Measurements from ENCODE around the gene GFY.
A peak's percentile ranks its signal among the peaks of the same experiment; 100 is the strongest.
"Not testable (repeated sequence)": the region's sequence is repeated elsewhere in the genome, so short reads cannot be mapped to it uniquely, and the experiment has no call there.

GFY gene

DNA sequence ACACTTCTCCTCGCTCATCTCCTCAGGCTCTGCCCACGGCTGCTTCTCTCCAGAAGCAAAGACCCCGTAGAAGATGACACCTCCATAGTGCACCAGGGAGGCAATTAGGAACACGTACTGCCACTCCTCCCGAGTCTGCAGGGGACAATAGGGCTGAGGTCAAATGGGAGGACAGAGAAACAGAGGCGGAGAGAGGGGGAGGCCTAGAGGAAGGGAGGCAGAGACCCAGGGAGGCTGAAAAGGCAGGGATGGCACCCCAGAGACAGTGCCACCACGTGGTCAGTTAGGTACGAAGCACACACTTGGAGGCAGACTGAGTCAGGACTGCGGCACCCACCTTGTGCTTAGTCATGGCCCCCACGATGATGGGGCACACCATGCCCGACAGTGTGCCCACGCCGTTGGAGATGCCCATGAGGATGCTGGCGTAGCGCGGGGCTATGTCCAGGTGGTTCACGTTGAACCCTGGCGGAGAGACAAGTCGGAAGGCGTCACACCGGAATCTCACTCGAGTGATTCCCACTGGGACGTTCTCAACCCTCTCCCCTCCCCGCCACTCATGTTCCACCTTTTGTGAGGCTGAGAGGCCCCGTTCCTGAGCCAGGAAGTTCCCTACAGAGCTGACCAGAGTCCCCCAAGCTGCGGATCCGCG, 5.6 kb downstream of the GFY start:
- peak in 1 of 2 experiments; percentile 32 for DNase-seq

DNA sequence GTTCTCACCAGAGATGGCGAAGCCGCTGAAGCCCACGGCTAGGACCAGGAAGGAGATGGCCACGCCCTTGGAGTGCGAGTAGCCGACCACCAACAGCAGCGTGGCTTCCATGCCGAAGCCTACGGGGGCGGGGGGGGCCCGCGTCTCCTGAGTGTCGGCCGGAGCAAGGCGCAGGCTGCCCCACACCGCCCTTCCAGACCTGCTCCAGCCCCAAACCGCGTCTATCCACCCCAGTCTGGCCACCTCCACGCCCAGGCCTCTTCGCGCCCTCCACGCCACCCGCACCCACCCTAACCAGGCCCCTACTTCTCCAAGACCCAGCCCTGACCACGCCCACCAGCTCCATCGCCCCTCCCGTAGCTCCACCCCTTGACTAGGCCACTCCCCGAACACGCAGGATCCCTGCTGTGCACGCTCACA, 6.2 kb downstream of the GFY start:
- DNase-seq, result no peak

DNA sequence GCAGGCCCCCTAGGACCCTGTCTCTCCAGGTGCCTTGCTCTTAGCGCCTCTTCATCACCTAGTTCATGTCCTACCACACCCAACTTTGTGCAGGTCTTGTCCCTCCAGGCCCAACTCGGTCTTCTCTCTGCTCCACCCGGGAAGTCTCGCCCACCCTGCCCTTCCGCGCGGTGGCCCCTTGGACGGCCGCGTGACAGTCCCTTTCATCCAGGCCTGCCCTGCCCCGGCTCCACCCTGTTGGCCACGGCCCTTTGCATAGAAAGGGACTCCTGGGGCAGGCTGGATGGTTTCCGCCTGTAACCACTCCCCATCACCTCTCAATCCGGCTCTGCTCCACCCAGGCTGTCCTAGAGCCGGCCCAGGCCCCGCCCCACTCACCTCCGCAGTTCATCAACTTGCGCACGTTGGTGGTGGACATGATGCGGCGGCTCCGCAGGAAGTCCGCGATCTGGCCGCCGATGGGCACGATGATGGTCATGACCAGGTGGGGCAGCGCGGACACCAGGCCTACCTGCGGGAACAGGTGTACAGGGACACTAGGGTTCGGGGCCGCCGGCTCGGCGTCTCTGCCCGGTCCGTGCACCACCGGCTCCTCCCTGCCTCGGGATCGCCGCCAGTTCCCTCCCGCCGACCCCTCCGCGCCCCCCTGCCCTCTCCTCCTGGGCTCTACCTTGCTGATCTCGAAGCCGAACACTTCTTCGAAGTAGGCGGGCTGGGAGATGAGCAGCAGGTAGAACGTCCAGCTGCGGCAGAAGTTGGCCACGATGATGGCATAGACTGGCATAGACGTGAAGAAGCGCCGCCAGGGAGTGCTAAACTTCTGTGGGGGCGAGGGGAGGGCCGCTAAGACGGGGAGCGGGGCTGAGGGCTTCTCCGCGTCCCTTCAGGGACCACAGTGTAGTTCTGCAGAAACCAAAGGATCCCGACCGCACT, 7.2 kb downstream of the GFY start:
- DNase-seq, result no peak

DNA sequence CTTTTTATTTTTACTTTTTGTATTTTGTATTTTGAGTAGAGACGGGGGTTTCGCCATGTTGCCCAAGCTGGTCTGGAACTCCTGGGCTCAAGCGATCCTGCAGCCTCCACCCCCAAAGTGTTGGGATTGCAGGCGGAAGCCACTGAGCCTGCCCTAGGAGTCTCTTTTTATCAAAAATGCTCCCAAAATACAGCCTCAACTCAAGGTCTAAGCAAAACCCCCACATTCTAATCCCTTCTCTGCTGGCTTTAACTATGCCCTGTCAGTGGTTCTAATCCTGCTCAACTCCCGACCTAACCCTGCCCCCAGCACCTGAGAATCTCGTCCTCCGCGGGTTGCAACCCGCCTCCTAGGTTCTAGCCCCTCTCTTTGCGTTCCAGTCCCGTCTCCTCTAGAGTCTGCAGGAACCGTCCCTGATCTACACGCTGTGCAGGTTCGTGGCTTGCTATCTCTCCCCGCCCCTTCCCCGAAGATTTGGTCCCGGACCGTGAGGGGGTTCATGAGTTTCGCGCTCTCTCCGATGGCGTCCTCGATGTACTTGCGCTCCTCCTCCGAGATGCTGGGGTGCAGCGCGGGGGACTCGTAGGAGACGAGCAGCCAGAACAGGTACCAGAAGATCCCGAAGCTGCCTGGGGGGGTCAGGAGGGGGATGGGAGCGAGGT, 8.2 kb downstream of the GFY start:
- no peak for DNase-seq

DNA sequence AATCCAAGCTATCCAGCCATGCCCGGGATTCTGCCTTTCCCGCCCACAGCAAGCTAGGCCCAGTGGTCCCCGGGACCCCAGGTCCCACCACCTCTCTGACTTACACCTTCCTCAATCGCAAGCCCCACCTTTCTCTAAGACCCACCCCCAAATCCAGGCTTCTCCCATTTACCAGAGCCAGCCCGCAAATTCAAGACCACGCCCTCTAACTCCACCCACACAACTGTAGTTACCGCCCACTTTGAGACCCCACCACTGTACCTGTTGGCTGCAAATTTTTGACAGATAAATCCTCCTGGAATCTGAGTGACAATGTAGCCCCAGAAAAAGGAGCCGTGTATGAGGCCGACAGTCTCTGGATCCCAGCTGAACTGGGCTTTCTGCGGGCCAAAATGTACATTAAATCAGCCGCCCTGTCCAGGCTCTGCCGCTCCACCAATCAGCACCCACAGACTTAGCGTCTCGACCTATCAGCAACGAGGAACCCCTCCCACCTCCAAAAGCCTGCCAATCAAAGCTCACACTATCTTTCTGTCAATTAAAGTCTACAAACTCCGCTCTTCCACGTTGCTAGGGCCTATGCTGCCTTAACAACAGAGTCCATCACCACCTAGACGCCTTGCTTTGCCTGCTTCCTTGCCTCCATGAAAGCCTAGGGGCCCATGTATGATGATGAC, 9.9 kb downstream of the GFY start:
- DNase-seq, result no peak

DNA sequence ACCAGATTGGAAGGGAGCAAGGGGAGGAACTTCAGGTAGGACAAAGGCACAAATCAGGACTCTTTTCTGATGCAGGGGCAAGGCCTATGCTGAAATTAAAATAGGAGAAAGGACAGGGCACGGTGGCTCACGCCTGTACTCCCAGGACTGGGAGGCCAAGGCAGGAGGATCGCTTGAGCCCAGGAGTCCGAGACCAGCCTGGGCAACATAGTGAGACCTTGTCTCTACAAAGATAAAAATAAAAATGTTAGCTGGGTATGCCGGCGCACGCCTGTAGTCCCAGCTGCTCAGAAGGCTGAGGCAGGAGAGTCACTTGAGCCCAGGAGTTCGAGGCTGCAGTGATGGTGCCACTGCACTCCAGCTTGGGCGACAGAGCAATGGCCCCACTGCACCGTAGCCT, 10.5 kb downstream of the GFY start:
- no peak for DNase-seq

DNA sequence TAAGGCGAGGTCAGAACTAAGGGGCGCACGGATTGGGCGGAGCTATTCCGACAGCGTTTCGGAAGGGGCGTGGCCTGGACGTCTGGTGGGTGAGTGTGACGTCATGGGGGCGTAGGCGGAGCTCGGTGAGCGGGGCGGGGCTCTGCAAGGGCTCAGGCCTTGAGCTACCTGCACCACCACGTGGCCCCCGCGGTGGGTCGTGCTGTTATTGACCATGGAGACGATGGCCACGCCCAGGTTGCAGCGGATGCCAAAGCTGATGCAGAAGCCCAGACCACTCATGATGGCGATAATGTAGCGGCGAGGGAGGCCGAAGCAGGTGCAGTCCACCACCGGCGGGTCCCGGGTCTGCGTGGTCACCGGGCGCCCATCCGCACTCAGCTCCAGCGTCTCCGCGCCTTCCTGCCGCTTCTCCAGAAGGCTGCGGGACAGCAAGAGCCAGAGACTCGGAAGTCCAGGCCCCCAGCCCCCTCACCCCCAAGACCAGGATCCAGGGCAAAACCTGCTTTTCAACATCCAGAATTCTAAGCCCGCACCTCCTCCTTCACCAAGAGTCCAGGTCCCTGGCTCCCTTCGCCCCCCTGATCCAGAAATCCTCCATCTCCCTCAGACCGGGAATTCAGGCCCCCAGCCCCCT, 11.3 kb downstream of the GFY start:
- peak; percentile 35 to 48 for DNase-seq

DNA sequence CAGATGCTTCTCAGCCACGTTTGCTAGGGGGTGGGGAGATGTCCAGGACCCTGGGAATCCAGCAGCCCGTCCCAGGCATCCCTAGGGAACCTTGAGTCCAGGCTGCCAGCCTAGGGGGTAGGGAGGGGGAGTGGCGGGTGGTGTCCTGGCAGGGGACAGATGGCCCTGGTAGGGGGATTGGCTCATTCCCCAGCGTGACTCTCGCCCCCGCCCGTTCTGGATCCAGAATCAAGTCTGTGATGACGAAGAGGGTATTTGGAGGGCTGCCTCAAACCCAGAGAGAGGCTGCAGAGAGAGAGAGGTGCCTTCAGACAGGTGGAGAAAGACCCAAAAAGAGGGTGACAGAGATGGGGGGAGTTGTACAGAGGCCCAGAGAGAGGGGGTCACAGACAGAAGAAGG, 12.0 kb downstream of the GFY start:
- DNase-seq, result no peak

DNA sequence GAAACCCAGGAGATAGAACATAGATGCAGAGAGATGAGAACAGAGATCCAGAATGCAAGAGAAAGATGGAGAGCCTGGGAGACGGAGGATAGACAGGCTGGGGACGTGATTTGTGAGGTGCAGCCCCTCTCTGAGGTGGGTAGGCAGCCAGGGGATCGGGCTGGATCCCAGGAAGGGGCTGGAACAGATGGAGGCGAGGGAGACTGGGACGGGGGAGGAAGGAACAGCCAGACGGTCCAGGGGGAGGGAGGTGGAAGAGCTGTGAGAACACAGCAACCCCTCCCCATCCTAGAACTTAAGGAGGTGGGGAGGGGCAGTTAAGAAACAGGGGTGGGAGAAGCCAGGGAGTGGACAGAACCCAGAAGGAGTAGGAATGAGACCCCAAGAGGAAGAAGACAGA, 13.1 kb downstream of the GFY start:
- DNase-seq, result no peak

DNA sequence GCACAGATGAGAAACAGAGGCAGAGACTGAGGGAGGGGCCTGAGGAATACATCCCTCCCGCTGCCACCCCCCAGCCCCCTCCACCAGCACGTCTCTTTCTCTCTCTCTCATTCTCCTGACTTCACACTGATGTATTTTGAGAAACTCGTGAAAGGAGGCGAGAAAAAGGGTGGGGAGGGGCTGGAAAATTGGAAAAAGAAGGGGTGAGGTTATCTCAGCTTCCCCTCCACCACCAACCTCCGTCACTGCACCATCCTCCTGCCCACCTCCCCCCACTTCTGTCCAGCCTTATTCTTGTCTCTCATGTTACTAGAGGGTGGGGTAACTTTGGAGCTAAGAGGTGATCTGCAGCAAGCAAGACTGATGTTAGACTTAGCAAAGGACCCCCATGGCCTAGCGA, 14.6 kb downstream of the GFY start:
- no peak for DNase-seq

DNA sequence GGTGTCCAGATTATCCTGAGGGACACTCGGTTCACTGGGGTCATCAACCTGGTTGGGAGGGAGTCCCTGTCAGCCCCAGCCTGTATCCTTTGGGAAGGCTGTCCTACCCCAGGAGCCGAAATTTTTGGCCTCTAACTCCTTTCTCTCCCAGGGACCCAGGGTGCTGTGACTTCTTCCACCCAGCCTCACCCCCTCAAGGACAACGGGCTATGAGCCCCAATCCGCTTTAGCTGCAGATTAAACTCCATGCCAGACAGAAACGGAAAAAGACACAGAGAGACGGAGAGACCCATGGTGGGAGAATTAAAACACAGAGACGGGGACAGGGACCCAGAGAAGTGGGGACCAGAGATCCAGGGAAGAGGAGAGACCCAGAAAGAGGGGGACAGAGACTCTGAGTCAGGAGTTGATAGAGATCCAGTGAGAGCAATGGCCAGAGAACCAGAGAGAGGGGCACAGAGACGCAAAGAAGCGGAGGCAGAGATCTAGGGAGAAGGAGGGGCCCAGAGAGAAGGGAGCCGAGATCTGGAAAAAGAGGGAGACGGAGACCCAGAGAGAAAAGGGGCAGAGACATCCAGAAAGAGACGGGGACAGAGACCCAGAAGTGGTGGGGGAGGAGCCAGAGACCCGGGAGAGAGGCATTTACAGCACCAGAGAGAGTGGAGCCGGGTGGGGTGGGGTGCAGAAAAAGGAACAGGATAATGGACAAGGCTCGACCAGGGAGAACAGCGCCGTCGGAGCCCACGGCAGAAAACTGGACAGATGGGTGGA, 15.4 kb downstream of the GFY start:
- DNase-seq, result no peak

DNA sequence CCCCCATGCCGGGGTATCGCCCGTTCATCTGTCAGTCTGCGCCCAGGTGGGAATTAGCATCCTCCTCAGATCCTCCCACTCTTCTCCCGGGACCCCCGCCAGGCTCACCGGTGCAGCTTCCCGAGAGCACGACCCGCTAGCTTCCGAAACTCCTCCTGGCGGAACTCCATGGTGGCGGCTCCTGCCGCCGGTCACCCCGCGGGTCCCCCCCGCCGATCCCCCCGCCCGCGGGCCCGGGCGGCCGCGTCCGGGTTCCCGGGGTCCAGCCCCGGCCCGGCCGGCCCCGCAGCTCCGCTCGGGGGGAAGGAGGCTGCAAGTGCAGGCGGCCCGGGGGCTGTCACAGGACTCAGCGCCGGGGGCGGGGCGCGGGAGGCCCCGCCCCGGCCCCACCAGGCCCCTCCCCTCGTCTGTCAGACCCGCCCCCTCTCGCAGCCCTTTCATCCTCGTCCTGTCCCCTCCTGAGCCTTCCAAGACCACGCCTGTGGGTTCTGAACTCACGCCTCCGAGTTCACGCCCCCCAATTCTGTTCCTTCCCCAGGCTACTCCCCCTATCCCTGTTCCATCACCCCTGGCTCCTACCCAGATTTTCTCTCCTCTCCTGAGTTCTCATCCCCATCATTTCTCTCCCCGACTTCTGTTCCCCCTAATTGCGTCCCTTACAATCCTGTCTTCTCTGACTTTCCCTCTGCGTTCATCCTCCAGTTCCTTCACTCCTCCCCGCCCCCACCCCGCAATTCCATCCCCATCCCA, 16.2 kb downstream of the GFY start, which contains the start of gene SLC17A7:
TSS of gene SLC17A7 (minus strand) at position 318 of the 750 bp plus-strand sequence. CDS start at position 170, 148 bp downstream.
- no peak for DNase-seq

DNA sequence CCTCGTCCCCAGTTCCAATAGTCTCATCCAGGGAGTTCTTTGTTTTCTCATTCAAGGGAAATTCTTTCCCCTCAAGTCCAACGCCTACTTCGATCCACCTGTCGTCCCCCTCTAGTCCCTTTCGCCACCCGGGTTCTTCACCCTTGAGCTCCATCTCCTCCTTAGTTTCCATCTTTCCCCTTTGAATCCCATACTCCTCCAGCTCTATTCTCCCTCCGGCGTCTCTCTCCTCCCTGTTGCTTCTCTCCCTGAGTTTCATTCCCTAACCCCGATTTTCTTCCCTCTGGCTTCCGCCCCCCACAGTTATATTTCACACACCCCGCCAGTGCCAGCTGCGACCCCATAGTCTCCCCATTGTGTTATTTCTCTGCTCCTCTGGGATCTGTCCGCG, 16.8 kb downstream of the GFY start:
- DNase-seq, result no peak

DNA sequence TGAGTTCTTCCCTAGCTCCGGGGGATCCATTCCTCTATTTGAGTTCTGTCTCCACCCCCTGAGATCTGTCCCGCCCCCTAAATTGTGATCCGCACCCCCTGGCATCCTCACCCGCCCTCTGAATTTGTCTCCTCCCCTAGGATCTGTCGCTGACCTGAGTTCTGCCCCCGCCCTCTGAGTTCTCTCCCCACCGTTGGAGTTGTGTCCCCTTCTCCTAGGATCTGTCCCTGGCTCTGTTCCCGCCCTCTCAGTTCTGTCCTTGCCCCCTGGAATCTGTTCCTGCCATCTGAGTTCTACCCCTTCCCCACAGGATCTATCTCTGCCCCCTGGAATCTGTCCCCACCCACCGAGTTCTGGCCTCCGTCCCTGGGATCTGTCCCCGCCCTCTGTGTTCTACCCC, 17.2 kb downstream of the GFY start:
- no peak for DNase-seq

DNA sequence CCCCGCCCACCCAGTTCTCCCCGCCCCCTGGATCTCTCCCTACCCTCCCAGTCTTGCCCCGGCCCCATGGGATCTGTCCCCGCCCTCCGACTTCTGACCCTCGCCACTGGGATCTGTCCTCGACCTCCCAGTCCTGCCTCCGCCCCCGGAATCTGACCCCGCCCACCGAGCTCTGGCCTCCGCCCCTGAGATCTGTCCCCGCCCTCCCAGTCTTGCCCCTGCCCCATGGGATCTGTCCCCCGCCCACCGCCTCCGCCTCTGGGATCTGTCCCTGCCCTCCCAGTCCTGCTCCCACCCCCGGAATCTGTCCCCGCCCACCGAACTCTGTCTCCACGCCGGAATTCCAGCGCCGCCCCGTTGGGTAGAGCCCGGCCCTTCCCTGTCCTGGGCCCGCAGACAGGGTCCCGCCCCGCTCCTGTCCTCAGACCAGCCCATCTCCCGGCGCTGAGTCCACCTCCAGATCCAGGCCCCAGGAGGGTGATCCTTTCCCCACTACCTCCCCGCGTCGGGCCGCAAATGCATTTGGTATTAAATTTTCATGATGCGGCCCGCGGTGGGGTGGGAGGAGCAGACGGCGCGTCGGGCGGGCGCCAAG, 17.7 kb downstream of the GFY start:
- peak; percentile 24 to 40 for DNase-seq

DNA sequence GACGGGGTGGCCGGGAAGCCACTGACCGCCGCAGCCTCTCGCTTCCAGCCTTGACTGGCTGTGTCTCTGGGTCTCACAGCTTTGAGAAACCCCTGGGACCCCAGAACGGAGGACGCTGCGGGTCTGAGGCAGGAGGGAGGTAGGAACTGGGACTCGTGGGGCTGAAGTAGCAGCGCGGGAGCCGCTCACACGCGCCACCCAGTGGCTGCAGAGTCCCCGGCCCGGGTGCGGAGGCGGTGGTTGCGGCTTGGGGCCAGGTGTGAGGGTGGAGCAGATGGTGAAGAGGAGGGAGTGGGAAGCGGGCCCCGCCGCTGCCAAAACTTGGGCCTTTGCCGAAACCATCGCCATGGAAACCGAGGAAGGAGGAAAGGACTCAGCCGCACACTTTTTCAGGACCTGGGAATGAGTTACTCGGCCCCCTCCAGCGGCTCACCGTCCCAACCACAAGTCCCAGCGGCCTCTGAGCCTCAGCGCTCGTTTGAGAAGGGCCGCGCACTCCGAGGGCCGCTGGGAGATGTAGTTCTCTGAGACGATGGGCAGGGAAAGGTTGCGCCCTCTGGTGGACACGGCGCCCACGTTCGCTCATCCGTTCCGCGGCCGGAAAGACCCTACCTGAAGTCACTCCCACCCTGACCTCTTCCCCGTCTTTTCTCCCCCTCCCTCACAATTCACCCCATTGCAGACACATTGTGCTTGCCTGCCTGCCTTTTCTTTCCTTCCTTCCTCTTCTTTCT, 18.3 kb downstream of the GFY start:
- peak; percentile 90 for DNase-seq

DNA sequence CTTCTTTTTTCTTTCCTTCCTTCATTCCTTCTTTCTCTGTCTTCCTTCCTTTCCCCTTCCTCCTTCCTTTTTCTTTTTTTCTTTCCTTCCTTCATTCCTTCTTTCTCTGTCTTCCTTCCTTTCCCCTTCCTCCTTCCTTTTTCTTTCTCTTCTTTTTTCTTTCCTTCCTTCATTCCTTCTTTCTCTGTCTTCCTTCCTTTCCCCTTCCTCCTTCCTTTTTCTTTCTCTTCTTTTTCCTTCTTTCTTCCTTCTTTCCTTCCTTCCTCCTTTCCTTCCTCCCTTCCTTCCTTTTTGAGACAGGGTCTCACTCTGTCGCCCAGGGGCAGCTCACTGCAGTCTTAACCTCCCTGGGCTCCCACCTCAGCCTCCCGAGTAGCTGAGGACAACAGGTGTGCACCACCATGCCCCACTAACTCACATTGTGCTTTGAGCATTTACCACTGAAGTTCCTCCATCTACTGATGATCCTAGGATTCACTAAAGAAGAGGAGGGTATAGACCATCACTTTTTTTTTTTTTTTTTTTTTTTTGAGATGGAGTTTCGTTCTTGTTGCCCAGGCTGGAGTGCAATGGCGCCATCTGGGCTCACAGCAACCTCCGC, 19.0 kb downstream of the GFY start:
- not testable (repeated sequence) for DNase-seq

DNA sequence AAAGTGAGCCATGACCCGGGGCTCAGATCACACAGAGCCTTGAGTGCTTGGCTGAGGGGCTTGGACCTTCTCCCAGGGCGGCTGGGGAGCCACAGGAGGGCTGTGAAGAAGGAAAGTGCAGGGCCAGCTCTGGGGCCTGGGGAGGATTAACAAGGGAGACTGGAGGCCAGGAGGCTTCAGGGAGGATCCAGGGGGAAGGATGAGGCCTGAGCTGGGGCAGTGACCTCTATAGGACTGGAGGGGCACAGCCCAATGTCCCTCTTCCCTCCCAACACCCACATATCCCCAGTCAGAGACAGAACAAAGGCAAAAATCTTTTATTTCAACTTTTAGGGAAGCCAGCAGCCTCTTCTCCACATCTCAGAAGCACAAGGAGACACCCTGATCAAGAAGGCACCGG, 20.8 kb downstream of the GFY start:
- no peak for DNase-seq

Measured in activated CD4-positive, alpha-beta T cell treated with anti-CD3 and anti-CD28 coated beads, Interleukin-2, amount 50 U/mL, for 4 hours (primary cell).